Fibroblast of lung (primary cell): ENCODE measurements around the gene IQSEC3.

Experiments
- CTCF ChIP-seq, 2 donors: IDR thresholded peaks in 1 of 2; conservative IDR thresholded peaks in 1 of 2; 1 replicate in 1 of 2; 2 replicates in 1 of 2; pipeline ENCODE4 v1.5.1; 2011 to 2012; ENCODE audit warnings: low read length in 2 of 2, control low read depth in 1 of 2, inconsistent platforms in 1 of 2, low read depth in 1 of 2, mild to moderate bottlenecking in 1 of 2
- EZH2 ChIP-seq: IDR thresholded peaks from 2 replicates; pipeline ENCODE4 v1.5.1; 2012; ENCODE audit warnings: low read length, control low read depth, mild to moderate bottlenecking; ENCODE audit errors: missing control alignments

- no peak for TF ChIP-seq CTCF (conservative IDR thresholded peaks at IDR 0.05 in 1 of 2, IDR thresholded peaks at IDR 0.05 in 1 of 2; ENCODE audit: low read depth in 1 of 2, low read length in 2 of 2)
- no peak for TF ChIP-seq EZH2
Measured at GRCh38 chr12:135138-135537, 68.6 kb downstream of the IQSEC3 start.
